GM12872 (cell line): ENCODE data around the gene FAM174C.

Experiments
- CTCF ChIP-seq: IDR thresholded peaks from 3 replicates; pipeline ENCODE4 v1.5.1; 2011; ENCODE audit warnings: low read depth, mild to moderate bottlenecking, low read length, moderate library complexity; ENCODE audit not compliant: insufficient read depth

FAM174C gene

GRCh38 chr19:1308718-1309117, 33.4 kb downstream of the FAM174C start:
- no peak for TF ChIP-seq CTCF

- TF ChIP-seq CTCF: no peak
These were observed 34.9 kb downstream of the FAM174C start for GRCh38 chr19:1309977-1310852.

- no peak for TF ChIP-seq CTCF
These were observed 35.5 kb downstream of the FAM174C start for GRCh38 chr19:1310853-1311180.

- no peak for TF ChIP-seq CTCF
These were observed 36.3 kb downstream of the FAM174C start for GRCh38 chr19:1311543-1312091.

- no peak for TF ChIP-seq CTCF
These were observed 37.7 kb downstream of the FAM174C start for GRCh38 chr19:1312767-1313694.

GRCh38 chr19:1313695-1314613, 38.6 kb downstream of the FAM174C start:
- TF ChIP-seq CTCF: no peak
